Caco-2 (cell line): Measurements from ENCODE around the gene ARX. TPM values are rescaled to one million over a fixed set of nuclear protein-coding genes. Genes with fewer than 3 reads are reported as not detected.

Experiments used
- BruUV-seq: library from RNA; stranded (reverse); fragments of 400-500 nt; replicated peaks from 2 replicates; lab custom pipeline; 2021; lab: Mats Ljungman, UMichigan
- CTCF ChIA-PET: fragments of 300-600 bp; sonication (Branson Sonifier 250); formaldehyde crosslinking; loops from one replicate; lab custom pipeline; 2022; ENCODE audit warnings: antibody characterized with exemption; lab: Charles Lee
- POLR2A ChIA-PET: fragments of 300-600 bp; sonication (Branson Sonifier 250); formaldehyde crosslinking; loops from one replicate; lab custom pipeline; 2022; ENCODE audit warnings: antibody characterized with exemption; lab: Charles Lee
- DNase-seq, 2 experiments: peaks; one replicate each; pipeline versions ENCODE4 v3.0.0 to v3.0.0-alpha.2; 2020 to 2022
- H3K27me3 ChIP-seq: replicated peaks from 2 replicates; pipeline ENCODE4 v1.6.0; 2011; ENCODE audit warnings: low read length; ENCODE audit not compliant: control insufficient read depth, insufficient read depth
- H3K36me3 ChIP-seq: 2 replicates; pipeline ENCODE4 v1.5.1; 2011; ENCODE audit warnings: low read length; ENCODE audit not compliant: control insufficient read depth, insufficient read depth
- H3K4me1 ChIP-seq: fragments of 250-450 bp; sonication (Bioruptor Pico); 2 replicates; pipeline ENCODE4 v1.5.1; 2020; ENCODE audit warnings: mild to moderate bottlenecking
- H3K4me3 ChIP-seq: 2 replicates; pipeline ENCODE4 v1.5.1; 2011; ENCODE audit warnings: low read depth, mild to moderate bottlenecking, control low read depth, low read length
- H3K9me3 ChIP-seq: fragments of 250-450 bp; sonication (Bioruptor Pico); 2 replicates; pipeline ENCODE4 v1.5.1; 2020; ENCODE audit warnings: mild to moderate bottlenecking, moderate library complexity
- H3K27ac Mint-ChIP-seq: one replicate; pipeline ENCODE4 v1.8.0; 2022; ENCODE audit warnings: mixed read lengths; ENCODE audit not compliant: unreplicated experiment
- H3K27me3 Mint-ChIP-seq: one replicate; pipeline ENCODE4 v1.8.0; 2022; ENCODE audit warnings: mixed read lengths; ENCODE audit not compliant: insufficient read depth, unreplicated experiment
- H3K36me3 Mint-ChIP-seq: one replicate; pipeline ENCODE4 v1.8.0; 2022; ENCODE audit warnings: mild to moderate bottlenecking, mixed read lengths; ENCODE audit not compliant: insufficient read depth, unreplicated experiment
- H3K4me1 Mint-ChIP-seq: one replicate; pipeline ENCODE4 v1.8.0; 2022; ENCODE audit warnings: low read depth, mixed read lengths; ENCODE audit not compliant: unreplicated experiment
- H3K4me3 Mint-ChIP-seq: one replicate; pipeline ENCODE4 v1.8.0; 2022; ENCODE audit warnings: mild to moderate bottlenecking, moderate library complexity, mixed read lengths; ENCODE audit not compliant: unreplicated experiment
- H3K9me3 Mint-ChIP-seq: one replicate; pipeline ENCODE4 v1.8.0; 2022; ENCODE audit warnings: mixed read lengths; ENCODE audit not compliant: unreplicated experiment
- intact Hi-C: fragments of 100-400 bp; cut with micrococcal nuclease; formaldehyde crosslinking; loops from one replicate; pipeline ENCODE4 v1.10.0; 2022; ENCODE audit not compliant: unreplicated experiment
- total RNA-seq: library from RNA; stranded (reverse); gene quantifications from 2 replicates; pipeline ENCODE4 v1.2.3, GENCODE V29; 2022
- TF ChIP-seq, protein P1 (sequence below), 2 experiments: fragments of 200-600 bp in 1 of 2; IDR thresholded peaks; 1 replicate in 1 of 2; 2 replicates in 1 of 2; pipeline versions ENCODE4 v1.5.1 to v1.8.0; 2011 to 2022; ENCODE audit warnings: antibody characterized with exemption in 1 of 2, control low read depth in 1 of 2, inconsistent platforms in 1 of 2, low read depth in 1 of 2, low read length in 1 of 2, mild to moderate bottlenecking in 1 of 2, moderate library complexity in 1 of 2; ENCODE audit not compliant: insufficient read depth in 1 of 2, severe bottlenecking in 1 of 2, unreplicated experiment in 1 of 2

ARX gene
- total RNA-seq, 1 experiment from 2014 or later = 0.52 TPM

GRCh38 chrX:25049971-25050370 is 34.2 kb upstream of the ARX start:
- Mint-ChIP-seq H3K27ac (no peak overlapping the region), H3K27me3 (no peaks in the 10 kb centered on the region), H3K4me1 (peaks cover 6% of the 10 kb centered on the region), H3K9me3 (no peaks in the 10 kb centered on the region), H3K4me3 (no peak overlapping the region), H3K36me3 (no peaks in the 10 kb centered on the region)
- TF ChIP-seq, protein P1, sequence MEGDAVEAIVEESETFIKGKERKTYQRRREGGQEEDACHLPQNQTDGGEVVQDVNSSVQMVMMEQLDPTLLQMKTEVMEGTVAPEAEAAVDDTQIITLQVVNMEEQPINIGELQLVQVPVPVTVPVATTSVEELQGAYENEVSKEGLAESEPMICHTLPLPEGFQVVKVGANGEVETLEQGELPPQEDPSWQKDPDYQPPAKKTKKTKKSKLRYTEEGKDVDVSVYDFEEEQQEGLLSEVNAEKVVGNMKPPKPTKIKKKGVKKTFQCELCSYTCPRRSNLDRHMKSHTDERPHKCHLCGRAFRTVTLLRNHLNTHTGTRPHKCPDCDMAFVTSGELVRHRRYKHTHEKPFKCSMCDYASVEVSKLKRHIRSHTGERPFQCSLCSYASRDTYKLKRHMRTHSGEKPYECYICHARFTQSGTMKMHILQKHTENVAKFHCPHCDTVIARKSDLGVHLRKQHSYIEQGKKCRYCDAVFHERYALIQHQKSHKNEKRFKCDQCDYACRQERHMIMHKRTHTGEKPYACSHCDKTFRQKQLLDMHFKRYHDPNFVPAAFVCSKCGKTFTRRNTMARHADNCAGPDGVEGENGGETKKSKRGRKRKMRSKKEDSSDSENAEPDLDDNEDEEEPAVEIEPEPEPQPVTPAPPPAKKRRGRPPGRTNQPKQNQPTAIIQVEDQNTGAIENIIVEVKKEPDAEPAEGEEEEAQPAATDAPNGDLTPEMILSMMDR (IDR thresholded peaks at IDR 0.05; ENCODE audit: insufficient read depth in 1 of 2, low read depth in 1 of 2, low read length in 1 of 2, severe bottlenecking in 1 of 2, unreplicated experiment in 1 of 2) = no peak
- ChIA-PET POLR2A (no interaction called here), CTCF (no interaction called here)
- DNase-seq = no peak
- no peaks in the 10 kb centered on the region for H3K9me3 ChIP-seq
- H3K4me3 ChIP-seq = no peak overlapping the region
- intact Hi-C loops = no loop called here
- no peaks in the 10 kb centered on the region for H3K27me3 ChIP-seq
- H3K4me1 ChIP-seq = no peaks in the 10 kb centered on the region
- BruUV-seq = no TSS peak
- H3K36me3 ChIP-seq = no peaks in the 10 kb centered on the region

- Histone ChIP-seq H3K9me3 (no peaks in the 10 kb centered on the region), H3K36me3 (no peaks in the 10 kb centered on the region), H3K4me3 (no peak overlapping the region), H3K27me3 (no peaks in the 10 kb centered on the region), H3K4me1 (no peaks in the 10 kb centered on the region)
- Mint-ChIP-seq H3K27ac (no peak overlapping the region), H3K36me3 (no peaks in the 10 kb centered on the region), H3K27me3 (no peaks in the 10 kb centered on the region), H3K4me1 (peaks cover 6% of the 10 kb centered on the region), H3K9me3 (no peaks in the 10 kb centered on the region), H3K4me3 (no peak overlapping the region)
- ChIA-PET POLR2A (no interaction called here), CTCF (no interaction called here)
- no TSS peak for BruUV-seq
- TF ChIP-seq, protein P1 (IDR thresholded peaks at IDR 0.05; ENCODE audit: insufficient read depth in 1 of 2, low read depth in 1 of 2, low read length in 1 of 2, severe bottlenecking in 1 of 2, unreplicated experiment in 1 of 2) = no peak
- intact Hi-C loops = no loop called here
- DNase-seq = no peak
Measured at GRCh38 chrX:25049357-25049756, 33.6 kb upstream of the ARX start.

GRCh38 chrX:25048178-25048577 is 32.4 kb upstream of the ARX start:
- H3K27me3 Mint-ChIP-seq = no peaks in the 10 kb centered on the region
- H3K4me3 Mint-ChIP-seq = no peak overlapping the region
- Histone ChIP-seq H3K4me3 (no peak overlapping the region), H3K9me3 (no peaks in the 10 kb centered on the region), H3K27me3 (no peaks in the 10 kb centered on the region), H3K4me1 (no peaks in the 10 kb centered on the region), H3K36me3 (no peaks in the 10 kb centered on the region)
- TF ChIP-seq, protein P1 (IDR thresholded peaks at IDR 0.05; ENCODE audit: insufficient read depth in 1 of 2, low read depth in 1 of 2, low read length in 1 of 2, severe bottlenecking in 1 of 2, unreplicated experiment in 1 of 2) = no peak
- BruUV-seq = no TSS peak
- intact Hi-C loops = no loop called here
- DNase-seq = no peak
- no peak overlapping the region for H3K27ac Mint-ChIP-seq
- ChIA-PET CTCF (no interaction called here), POLR2A (no interaction called here)
- no peaks in the 10 kb centered on the region for H3K36me3 Mint-ChIP-seq
- H3K4me1 Mint-ChIP-seq = peaks cover 6% of the 10 kb centered on the region
- no peaks in the 10 kb centered on the region for H3K9me3 Mint-ChIP-seq
